HG03342 (cell line): ENCODE data around the gene ZFP28.
A peak's percentile ranks its signal among the peaks of the same experiment; 100 is the strongest.

Experiments
- ATAC-seq: cut with Tn5 transposase; IDR thresholded peaks from one replicate; pipeline ENCODE4 v1.9.1; 2021; ENCODE audit warnings: mild to moderate bottlenecking, moderate library complexity; ENCODE audit not compliant: unreplicated experiment

ZFP28 gene

GRCh38 chr19:56538761-56539263 is at the start of gene ZFP28:
Gene ZFP28, plus strand, starts transcription at chr19:56538948. Its CDS starts 71 bp downstream, at chr19:56539019.
- peak; percentile 26 for ATAC-seq

DNA sequence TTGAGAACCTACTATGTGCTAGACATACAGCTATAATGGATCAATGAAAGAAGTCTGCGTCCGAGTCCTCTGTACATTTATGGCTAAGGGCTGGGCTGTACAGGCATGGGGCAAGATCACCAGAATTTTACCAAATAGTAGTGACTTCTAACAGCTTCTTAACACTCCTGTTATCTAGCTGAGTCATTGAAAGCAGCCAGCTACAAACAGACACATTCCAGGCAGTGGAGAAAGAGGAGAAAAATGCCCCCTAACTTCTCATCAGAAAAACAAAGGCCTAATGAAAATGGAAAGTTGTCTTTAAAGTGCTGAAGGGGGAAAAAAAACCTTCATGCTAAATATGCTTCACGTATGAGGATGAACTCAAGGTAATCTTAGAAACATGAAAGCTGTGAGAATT is 47.3 kb upstream of the ZFP28 start:
- no peak for ATAC-seq

GRCh38 chr19:56504581-56504980 is 34.2 kb upstream of the ZFP28 start:
- no peak for ATAC-seq

DNA sequence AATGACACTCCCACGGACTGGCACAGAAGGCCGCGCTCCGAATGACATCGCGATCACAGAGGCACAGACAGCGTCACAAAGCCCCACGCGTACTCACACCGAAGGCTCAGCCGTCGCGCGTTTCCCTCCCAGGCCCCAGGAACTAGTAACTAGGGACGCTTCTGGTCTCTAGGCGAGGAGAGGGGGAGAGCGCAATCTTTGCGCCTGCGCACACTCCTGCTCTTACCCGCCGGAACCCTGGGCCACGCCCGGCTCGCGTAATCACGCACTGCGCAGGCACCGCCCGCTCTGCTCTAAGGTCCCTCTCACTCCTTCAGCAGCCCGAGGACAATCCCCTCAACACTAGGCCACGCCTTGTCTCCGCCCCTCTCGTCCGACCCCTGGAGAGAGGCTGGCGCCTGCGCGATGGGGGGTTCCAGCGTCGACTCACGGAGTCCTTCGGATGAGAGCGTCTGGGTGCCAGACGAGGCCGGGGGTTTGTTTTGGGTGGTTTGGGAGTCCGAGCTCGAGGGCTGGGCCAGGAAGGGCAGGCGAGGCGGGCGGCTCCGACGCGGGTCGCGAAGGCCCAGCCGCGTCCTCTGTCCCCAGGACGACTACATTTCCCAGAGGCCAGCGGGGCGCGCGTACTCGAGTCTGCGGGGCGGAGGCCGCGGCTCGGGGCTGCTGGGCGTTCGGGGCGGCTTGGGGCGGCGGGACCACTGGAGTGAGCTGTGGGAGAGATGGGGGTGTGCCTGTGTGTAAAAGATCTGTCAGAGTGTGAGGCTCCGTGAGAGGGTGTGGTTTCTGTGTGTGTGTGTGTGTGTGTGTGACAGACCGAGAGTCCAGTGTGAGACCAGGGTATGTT is 31.1 kb upstream of the ZFP28 start, which contains the start of gene ZNF471:
Gene ZNF471, plus strand, starts transcription at position 410 of the 844 bp plus-strand sequence. CDS start 3,717 bp downstream, outside the sequence.
- ATAC-seq, result no peak

- no peak for ATAC-seq
Observed at GRCh38 chr19:56508290-56508778, 30.4 kb upstream of the ZFP28 start.

DNA sequence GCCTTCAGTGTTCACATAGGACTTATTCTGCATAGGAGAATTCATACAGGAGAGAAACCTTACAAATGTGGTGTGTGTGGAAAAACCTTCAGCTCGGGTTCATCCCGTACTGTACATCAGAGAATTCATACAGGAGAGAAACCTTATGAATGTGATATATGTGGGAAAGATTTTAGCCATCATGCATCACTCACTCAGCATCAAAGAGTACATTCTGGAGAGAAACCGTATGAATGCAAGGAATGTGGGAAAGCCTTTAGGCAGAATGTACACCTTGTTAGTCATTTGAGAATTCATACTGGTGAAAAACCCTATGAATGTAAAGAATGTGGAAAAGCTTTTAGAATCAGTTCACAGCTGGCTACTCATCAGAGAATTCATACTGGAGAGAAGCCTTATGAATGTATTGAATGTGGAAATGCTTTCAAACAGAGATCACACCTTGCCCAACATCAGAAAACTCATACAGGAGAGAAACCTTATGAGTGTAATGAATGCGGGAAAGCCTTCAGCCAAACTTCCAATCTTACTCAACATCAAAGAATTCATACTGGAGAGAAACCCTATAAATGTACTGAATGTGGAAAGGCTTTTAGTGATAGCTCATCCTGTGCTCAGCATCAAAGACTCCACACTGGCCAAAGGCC is 13.4 kb upstream of the ZFP28 start:
- no peak for ATAC-seq

GRCh38 chr19:56537442-56537841 is 1.3 kb upstream of the ZFP28 start:
- ATAC-seq, result no peak

DNA sequence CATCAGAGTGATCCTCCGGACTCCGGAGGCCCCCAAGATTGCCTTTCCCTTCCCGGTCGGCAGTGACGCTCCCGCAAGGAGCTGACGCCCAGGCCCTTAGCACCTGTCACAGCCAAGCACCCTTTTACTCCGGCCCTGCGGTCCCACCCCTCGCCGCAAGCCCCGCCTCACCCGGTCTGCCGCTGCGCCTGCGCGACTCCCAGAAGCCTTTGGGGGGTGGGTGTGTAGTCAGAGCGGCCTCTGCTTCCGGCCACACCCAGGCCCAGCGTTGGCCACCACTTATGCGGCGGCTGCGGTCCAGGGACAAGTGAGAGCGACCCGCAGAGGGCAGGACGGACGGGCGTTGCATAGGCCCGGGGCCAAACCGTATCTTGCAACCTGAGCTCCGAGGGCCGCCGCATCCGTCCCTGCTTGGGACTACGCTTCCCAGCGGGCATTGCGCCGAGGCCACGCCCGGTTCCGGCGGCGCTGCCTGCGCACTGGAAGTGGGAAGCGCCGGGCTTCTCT is 441 bp upstream of the ZFP28 start:
- ATAC-seq, result peak; percentile 67

DNA sequence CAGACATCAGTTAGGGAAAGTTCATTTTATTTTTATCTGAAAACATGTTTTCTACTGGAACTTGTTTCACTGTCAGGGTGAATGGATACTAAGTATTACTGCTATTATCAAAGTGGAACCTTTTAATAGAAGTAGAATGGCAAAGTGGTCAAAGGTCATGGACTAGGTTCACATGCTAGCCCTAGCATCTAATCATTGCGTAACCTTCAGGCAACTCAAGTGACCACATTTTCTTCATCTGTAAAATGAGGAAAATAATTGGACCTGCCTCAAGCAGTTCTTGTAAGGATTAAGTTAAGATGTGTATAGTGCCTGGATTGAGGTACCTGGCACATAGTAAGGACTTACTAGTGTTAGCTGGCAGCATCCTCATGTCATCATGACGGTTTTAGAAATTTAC is 5.0 kb downstream of the ZFP28 start:
- no peak for ATAC-seq

DNA sequence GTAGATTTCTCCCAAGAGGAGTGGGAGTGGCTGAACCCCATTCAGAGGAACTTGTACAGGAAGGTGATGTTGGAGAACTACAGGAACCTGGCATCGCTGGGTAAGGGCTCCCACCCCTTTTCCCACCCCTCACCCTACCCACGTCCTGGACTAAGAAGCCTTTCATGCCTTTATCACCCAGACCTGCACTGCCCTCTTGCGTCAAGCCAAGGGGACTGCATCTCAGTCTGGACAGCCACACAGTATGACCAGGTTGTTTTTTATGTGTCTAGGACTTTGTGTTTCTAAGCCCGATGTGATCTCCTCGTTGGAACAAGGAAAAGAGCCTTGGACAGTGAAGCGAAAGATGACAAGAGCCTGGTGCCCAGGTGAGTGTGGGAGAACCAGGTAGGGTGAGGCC is 8.8 kb downstream of the ZFP28 start:
- ATAC-seq, result no peak

- ATAC-seq, result no peak
Observed at GRCh38 chr19:56554272-56554869, 15.6 kb downstream of the ZFP28 start.

- ATAC-seq, result no peak
Observed at GRCh38 chr19:56562766-56563165, 24.0 kb downstream of the ZFP28 start.

- peak; percentile 30 for ATAC-seq
Observed at GRCh38 chr19:56566904-56567273, 28.1 kb downstream of the ZFP28 start.

DNA sequence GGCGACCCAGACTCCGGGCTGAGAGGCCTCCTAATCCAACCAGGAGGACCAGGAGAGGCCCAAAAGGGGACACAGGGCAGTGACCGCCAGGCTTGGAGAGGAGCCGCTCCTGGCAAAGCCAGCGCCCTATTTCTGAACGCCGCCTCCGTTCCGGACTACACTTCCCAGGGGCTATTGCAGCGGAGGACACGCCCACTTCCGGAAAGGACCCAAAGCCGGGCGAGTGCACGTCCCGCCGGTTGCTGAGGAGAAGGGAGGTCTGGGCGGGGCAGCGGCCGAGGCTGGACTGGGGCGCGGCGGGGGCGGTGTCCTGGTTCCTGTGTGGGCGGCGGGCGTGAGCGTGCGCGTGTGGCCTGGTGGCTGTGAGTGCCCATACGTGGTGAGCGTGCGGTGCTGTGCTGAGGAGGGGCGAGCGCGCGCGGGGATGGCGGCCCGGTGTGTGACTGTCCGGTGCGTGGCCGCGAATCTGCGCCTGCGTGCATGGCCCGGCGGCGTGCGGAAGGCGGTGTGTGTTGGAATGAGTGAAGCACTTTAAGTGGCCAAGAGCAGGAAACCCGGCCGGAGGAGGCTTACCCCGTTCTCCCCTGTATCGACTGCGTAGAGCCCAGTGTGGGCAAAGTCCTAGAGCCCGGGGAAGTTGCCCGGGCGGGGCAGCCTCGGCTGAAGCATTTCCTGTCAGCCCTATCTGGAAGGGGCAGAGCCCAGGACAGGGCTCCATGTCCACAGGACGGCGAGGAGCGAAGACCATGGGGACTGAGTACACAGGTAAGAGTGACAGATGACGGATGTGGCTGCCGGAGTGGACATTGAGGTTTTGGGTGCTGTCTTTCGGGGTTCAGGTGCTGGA is 28.7 kb downstream of the ZFP28 start, which contains the start of gene ZNF470:
Gene ZNF470, plus strand, starts transcription at position 195 of the 847 bp plus-strand sequence. CDS start 2,844 bp downstream, outside the sequence.
- peak; percentile 97 for ATAC-seq

DNA sequence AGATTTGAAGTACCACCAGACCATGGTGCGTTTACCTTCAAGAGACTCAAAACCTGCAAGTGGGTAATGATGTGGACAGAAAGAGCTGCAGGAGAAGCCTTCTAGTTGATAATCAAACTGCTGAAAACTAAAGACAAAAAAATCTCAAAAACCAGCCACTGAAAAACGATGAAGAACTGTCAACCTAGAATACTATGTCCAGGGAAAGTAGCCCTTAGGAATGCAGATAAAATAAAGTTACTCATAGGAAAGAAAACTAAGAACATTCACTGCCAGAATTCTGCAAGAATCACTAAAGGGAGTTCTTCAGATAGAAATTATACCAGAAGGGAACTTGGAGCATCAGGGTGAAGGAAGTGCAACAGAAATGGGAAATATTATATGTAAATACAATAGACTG is 33.8 kb downstream of the ZFP28 start:
- ATAC-seq, result no peak

GRCh38 chr19:56573914-56574313 is 35.2 kb downstream of the ZFP28 start:
- no peak for ATAC-seq

GRCh38 chr19:56577719-56578602 is 39.2 kb downstream of the ZFP28 start:
- no peak for ATAC-seq

GRCh38 chr19:56594446-56594782 is 55.7 kb downstream of the ZFP28 start:
- ATAC-seq, result no peak
